OCI-LY3 (cell line): ENCODE results near the gene OBSCN.

ENCODE experiments used
- H2AFZ ChIP-seq: fragments of 200-600, 300-600 bp; shearing (Covaris generic); 2 replicates; pipeline ENCODE4 v1.6.0; 2014; ENCODE audit warnings: antibody characterized with exemption, low read depth, low read length
- H3K27ac ChIP-seq: fragments of 200-600, 300-600 bp; sonication (generic); 2 replicates; pipeline ENCODE4 v1.5.1; 2014; ENCODE audit warnings: mild to moderate bottlenecking, low read length, moderate library complexity, mixed read lengths
- H3K27me3 ChIP-seq: fragments of 200-600, 300-600 bp; sonication (generic); 2 replicates; pipeline ENCODE4 v1.6.1; 2014; ENCODE audit warnings: low read depth, low read length, mixed read lengths
- H3K36me3 ChIP-seq: fragments of 200-600, 300-600 bp; sonication (generic); replicated peaks from 2 replicates; pipeline ENCODE3; 2014; ENCODE audit warnings: low read depth, low read length, mixed read lengths
- H3K4me1 ChIP-seq: fragments of 300-600, 200-600 bp; sonication (generic); 2 replicates; pipeline ENCODE4 v1.6.1; 2014; ENCODE audit warnings: low read length, mixed read lengths
- H3K4me2 ChIP-seq: fragments of 200-600, 300-600 bp; sonication (generic); 2 replicates; pipeline ENCODE4 v1.6.1; 2014; ENCODE audit warnings: low read length, mixed read lengths
- H3K4me3 ChIP-seq: fragments of 300-600, 200-600 bp; sonication (generic); 2 replicates; pipeline ENCODE4 v1.5.1; 2014; ENCODE audit warnings: antibody characterized with exemption, mild to moderate bottlenecking, low read length, moderate library complexity
- H3K79me2 ChIP-seq: fragments of 300-600, 200-600 bp; shearing (Covaris generic); 2 replicates; pipeline ENCODE4 v1.6.1; 2014; ENCODE audit warnings: mild to moderate bottlenecking, low read length, mixed read lengths
- H3K9ac ChIP-seq: fragments of 300-600, 200-600 bp; shearing (Covaris generic); 2 replicates; pipeline ENCODE4 v1.6.0; 2014; ENCODE audit warnings: mild to moderate bottlenecking, low read length, moderate library complexity
- H3K9me3 ChIP-seq: fragments of 200-600, 300-600 bp; shearing (Covaris generic); 2 replicates; pipeline ENCODE4 v1.6.1; 2014; ENCODE audit warnings: low read length, mixed read lengths; ENCODE audit not compliant: insufficient read depth
- H4K20me1 ChIP-seq: fragments of 200-600, 300-600 bp; sonication (generic); 2 replicates; pipeline ENCODE4 v1.6.1; 2016; ENCODE audit warnings: low read length, mixed read lengths; ENCODE audit not compliant: insufficient read depth
- EZH2phosphoT487 ChIP-seq: fragments of 200-600 bp; shearing (Covaris generic); IDR thresholded peaks from 2 replicates; pipeline ENCODE4 v1.6.1; 2018; ENCODE audit warnings: antibody characterized with exemption, mixed run types, low read depth
- TF ChIP-seq, protein P1 (sequence below): fragments of 200-600, 300-600 bp; sonication (generic); IDR thresholded peaks from 2 replicates; pipeline ENCODE4 v1.5.1; 2014; ENCODE audit warnings: antibody characterized with exemption, low read length, low read depth

Gene OBSCN

DNA sequence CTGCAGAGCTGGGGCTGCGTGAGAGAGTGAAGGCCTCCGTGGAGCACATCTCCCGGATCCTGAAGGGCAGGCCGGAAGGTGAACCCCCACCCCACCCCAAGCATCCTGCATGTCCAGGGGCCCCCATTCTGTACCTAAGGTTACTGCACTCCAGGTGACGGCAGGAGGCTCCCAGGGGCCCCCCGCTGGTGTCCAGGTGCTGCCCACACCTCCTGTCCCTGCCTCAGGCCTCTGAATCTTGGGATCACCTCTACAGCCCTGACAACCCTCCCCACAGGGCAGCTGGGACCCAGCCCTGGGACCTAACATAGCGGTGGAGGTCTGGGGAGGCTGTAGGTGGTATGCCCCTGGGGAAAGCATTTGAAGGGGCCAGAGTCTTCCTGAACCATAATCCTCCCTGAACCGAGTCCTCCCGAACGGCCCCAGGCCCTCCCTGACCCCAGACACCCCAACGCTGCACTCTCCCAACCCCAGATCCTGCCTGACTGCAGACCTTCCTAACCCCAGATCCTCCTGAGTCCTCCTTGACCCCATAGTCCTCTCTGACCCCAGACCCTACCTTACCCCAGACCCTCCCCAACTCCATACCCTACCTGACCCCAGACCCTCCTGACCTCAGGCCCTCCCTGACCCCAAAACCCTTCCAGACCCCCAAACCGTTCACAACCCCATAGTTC lies 165.3 kb downstream of the OBSCN start:
- Histone ChIP-seq H3K27me3 (no peaks in the 10 kb centered on the region), H3K4me3 (peak overlapping the region; percentile 71), H3K4me2 (peak overlapping the region; percentile 83), H3K4me1 (peaks cover 13% of the 10 kb centered on the region), H3K36me3 (no peaks in the 10 kb centered on the region), H3K9me3 (no peaks in the 10 kb centered on the region), H3K79me2 (no peaks in the 10 kb centered on the region), H4K20me1 (no peaks in the 10 kb centered on the region), H2AFZ (peak overlapping the region; percentile 63; the same call in 1 of the 2 replicates), H3K27ac (no peak overlapping the region), H3K9ac (peak overlapping the region; percentile 34; the same call in 1 of the 2 replicates)
- no peak for TF ChIP-seq EZH2phosphoT487

DNA sequence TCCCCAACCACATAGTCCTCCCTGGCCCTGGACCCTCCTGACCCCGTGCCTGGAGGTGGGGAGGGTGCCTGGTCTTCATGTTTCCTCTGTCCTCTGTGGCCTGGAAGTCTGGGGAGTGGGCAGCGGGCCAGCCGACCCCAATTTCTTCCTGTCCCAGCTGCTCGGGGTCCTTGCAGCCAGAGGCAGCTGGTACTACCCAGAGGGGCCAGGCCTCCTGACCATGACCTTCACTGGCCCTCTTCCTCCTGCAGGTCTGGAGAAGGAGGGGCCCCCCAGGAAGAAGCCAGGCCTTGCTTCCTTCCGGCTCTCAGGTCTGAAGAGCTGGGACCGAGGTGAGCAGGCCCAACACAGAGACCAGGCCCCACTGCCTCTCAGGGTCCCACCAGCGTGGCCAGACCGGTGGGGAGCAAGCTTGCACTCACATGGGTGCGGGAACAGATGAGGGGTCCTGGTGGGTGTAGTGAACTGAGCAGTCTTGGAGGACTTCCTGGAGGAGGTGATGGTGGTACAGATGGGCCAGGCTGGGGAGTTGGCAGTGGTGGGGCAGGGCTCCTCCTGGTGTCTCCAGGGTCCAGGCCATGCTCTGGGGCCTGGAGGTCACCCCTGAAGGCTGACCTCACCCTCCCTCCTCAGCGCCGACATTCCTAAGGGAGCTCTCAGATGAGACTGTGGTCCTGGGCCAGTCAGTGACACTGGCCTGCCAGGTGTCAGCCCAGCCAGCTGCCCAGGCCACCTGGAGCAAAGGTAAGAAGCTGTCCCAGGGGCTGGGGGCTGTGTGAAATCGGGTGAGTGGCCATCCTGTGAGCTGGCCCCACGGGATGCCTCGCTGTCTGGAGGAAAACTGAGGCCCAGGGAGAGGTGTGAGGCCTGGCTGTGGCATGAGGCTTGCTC lies 166.1 kb downstream of the OBSCN start:
- H4K20me1 ChIP-seq: no peaks in the 10 kb centered on the region
- TF ChIP-seq EZH2phosphoT487: no peak
- TF ChIP-seq, protein P1, sequence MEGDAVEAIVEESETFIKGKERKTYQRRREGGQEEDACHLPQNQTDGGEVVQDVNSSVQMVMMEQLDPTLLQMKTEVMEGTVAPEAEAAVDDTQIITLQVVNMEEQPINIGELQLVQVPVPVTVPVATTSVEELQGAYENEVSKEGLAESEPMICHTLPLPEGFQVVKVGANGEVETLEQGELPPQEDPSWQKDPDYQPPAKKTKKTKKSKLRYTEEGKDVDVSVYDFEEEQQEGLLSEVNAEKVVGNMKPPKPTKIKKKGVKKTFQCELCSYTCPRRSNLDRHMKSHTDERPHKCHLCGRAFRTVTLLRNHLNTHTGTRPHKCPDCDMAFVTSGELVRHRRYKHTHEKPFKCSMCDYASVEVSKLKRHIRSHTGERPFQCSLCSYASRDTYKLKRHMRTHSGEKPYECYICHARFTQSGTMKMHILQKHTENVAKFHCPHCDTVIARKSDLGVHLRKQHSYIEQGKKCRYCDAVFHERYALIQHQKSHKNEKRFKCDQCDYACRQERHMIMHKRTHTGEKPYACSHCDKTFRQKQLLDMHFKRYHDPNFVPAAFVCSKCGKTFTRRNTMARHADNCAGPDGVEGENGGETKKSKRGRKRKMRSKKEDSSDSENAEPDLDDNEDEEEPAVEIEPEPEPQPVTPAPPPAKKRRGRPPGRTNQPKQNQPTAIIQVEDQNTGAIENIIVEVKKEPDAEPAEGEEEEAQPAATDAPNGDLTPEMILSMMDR: no peak
- no peak overlapping the region for H3K4me2 ChIP-seq
- no peak overlapping the region for H2AFZ ChIP-seq
- no peak overlapping the region for H3K4me3 ChIP-seq
- peaks cover 9% of the 10 kb centered on the region for H3K4me1 ChIP-seq
- H3K27me3 ChIP-seq: no peaks in the 10 kb centered on the region
- H3K27ac ChIP-seq: no peak overlapping the region
- H3K9me3 ChIP-seq: no peaks in the 10 kb centered on the region
- no peaks in the 10 kb centered on the region for H3K36me3 ChIP-seq
- no peaks in the 10 kb centered on the region for H3K79me2 ChIP-seq
- no peak overlapping the region for H3K9ac ChIP-seq

DNA sequence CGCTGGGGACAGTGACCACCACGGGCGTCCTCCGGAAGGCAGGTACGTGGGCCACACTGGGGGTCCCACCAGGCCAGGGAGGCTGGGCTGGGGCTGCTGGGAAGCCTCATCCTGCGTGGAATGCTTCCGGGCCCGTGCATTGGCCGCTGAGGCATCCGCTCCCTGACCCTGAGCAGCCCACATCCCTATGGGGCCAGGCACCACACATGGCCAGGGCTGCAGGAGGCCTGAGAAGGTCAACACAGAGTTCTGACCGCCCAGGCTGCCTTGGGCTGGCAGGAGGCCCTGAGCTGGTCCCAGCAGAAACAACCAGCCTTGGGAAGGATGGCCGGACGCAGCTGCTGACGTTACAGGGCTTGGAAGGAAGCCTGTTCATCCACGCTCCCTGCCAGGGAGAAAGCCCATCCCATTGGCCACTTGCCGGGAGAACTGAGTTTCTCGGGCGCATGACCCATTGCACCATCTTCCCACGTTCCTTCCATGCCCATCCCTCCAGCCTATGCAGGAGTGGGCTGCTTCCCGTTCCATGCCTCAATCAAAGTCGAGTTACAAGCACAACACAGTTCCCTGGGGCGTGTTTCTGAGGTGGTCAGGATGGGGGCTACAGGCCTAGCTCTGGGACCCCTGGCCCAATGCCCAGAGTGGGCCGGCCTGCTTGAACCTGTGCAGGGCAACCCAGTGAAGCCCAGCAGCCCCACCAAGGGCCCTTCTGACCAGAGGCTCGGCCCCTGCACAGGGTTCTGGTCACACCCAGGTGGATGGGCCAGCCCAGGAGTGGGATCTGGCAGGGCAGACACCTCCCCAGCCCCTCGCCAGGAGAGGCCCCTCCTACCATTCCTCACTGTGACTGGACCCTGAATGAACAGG lies 167.1 kb downstream of the OBSCN start:
- Histone ChIP-seq H3K27ac (no peak overlapping the region), H3K9me3 (no peaks in the 10 kb centered on the region), H2AFZ (no peak overlapping the region), H3K36me3 (no peaks in the 10 kb centered on the region), H3K4me1 (peaks cover 9% of the 10 kb centered on the region), H3K4me3 (no peak overlapping the region), H3K27me3 (no peaks in the 10 kb centered on the region), H3K4me2 (no peak overlapping the region), H3K79me2 (no peaks in the 10 kb centered on the region), H4K20me1 (no peaks in the 10 kb centered on the region), H3K9ac (no peak overlapping the region)
- TF ChIP-seq, protein P1: no peak
- no peak for TF ChIP-seq EZH2phosphoT487

DNA sequence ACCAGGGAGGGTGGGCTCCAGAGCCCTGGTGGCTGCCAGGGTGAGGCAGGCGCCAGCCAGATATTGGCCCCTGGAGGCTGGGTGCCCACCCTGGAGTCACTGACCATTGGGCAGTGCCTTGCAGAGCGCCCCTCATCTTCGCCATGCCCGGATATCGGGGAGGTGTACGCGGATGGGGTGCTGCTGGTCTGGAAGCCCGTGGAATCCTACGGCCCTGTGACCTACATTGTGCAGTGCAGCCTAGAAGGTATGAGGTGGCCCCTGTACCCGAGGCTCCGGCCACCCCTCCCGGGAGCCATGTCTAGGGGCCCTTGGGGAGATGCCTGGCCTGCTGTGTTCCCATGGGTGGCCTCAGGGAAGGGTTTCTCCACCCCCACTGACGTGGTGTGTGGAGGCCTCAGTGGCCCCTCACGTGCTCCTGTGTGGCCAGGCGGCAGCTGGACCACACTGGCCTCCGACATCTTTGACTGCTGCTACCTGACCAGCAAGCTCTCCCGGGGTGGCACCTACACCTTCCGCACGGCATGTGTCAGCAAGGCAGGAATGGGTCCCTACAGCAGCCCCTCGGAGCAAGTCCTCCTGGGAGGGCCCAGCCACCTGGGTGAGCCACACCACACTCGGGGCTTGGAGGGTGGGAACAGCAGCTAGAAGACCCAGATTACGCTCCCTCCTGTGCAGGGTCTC lies 167.9 kb downstream of the OBSCN start:
- no peak for TF ChIP-seq EZH2phosphoT487
- TF ChIP-seq, protein P1: no peak
- H3K27me3 ChIP-seq: no peaks in the 10 kb centered on the region
- peaks cover 9% of the 10 kb centered on the region for H3K4me1 ChIP-seq
- no peaks in the 10 kb centered on the region for H3K36me3 ChIP-seq
- no peaks in the 10 kb centered on the region for H3K9me3 ChIP-seq
- no peak overlapping the region for H3K4me2 ChIP-seq
- no peaks in the 10 kb centered on the region for H3K79me2 ChIP-seq
- H3K9ac ChIP-seq: no peak overlapping the region
- H3K4me3 ChIP-seq: no peak overlapping the region
- no peak overlapping the region for H3K27ac ChIP-seq
- no peak overlapping the region for H2AFZ ChIP-seq
- no peaks in the 10 kb centered on the region for H4K20me1 ChIP-seq
